ENCODE measurements around the gene TMEM167A. TPM values are rescaled to one million over a fixed set of nuclear protein-coding genes. Genes with fewer than 3 reads are reported as not detected.

TMEM167A gene
- total and polyA plus RNA-seq, 3 experiments from 2014 or later: 61.6 to 96.6 (median 93.6) TPM

- DNase-seq: no peak
- no peaks in the 10 kb centered on the region for H3K4me1 ChIP-seq (ENCODE audit: insufficient read depth, low read length)
- Mint-ChIP-seq H3K9me3 (no peaks in the 10 kb centered on the region), H3K4me1 (no peaks in the 10 kb centered on the region), H3K27me3 (peaks cover 0 to 8% of the 10 kb centered on the region in 2 donors), H3K36me3 (peaks cover 0 to 2% (median 0%) of the 10 kb centered on the region in 3 donors), H3K27ac (no peak overlapping the region), H3K4me3 (no peak overlapping the region)
- ChIA-PET POLR2A (no interaction called here), CTCF (no interaction called here)
- H3K27me3 ChIP-seq (ENCODE audit: insufficient read depth, low read length, poor library complexity, severe bottlenecking): no peaks in the 10 kb centered on the region
- no peaks in the 10 kb centered on the region for H3K9me3 ChIP-seq (ENCODE audit: low read length)
- no peaks in the 10 kb centered on the region for H3K36me3 ChIP-seq (ENCODE audit: insufficient read depth, low read length)
- no peak overlapping the region for H3K4me3 ChIP-seq (ENCODE audit: low read length)
- H3K27ac ChIP-seq (ENCODE audit: low read depth, low read length): no peak overlapping the region
These were observed 73.4 kb downstream of the TMEM167A start for GRCh38 chr5:83003791-83004190.

Other genes with a start within 250 kb of the TMEM167A start
- 10 to 100 TPM in 1 of 2 experiments, 1 to 10 TPM in 1; 8.3 to 10.0 TPM for gene XRCC4, start 153 bp upstream of the TMEM167A start, total RNA-seq
- gene XRCC4, start 153 bp upstream of the TMEM167A start, polyA plus RNA-seq: 6.9 TPM